ENCODE results near the gene CST1. TPM values are rescaled to one million over a fixed set of nuclear protein-coding genes. Genes with fewer than 3 reads are reported as not detected.

CST1 gene
- total RNA-seq, 1 donor from 2014 or later = 1.6 TPM

- H3K27ac Mint-ChIP-seq = no peak overlapping the region
- TF ChIP-seq CTCF (IDR thresholded peaks at IDR 0.05; ENCODE audit: unreplicated experiment) = no peak
These were observed 44.8 kb downstream of the CST1 start for GRCh38 chr20:23705895-23706294.

GRCh38 chr20:23702021-23702420 is 48.7 kb downstream of the CST1 start:
- Mint-ChIP-seq H3K4me1 (ENCODE audit: low read depth) (peaks cover 1% of the 10 kb centered on the region), H3K4me3 (ENCODE audit: low read depth) (no peak overlapping the region), H3K27ac (no peak overlapping the region), H3K27me3 (peaks cover 51% of the 10 kb centered on the region), H3K9me3 (ENCODE audit: low read depth) (no peaks in the 10 kb centered on the region), H3K36me3 (ENCODE audit: insufficient read depth) (no peaks in the 10 kb centered on the region)
- no peak for TF ChIP-seq CTCF (IDR thresholded peaks at IDR 0.05; ENCODE audit: unreplicated experiment)
- no peak for DNase-seq (ENCODE audit: low spot score, unreplicated experiment)

More at GRCh38 chr20:23705895-23706294, 44.8 kb downstream of the CST1 start:
- Mint-ChIP-seq H3K36me3 (ENCODE audit: insufficient read depth) (no peaks in the 10 kb centered on the region), H3K27me3 (peaks cover 36% of the 10 kb centered on the region), H3K9me3 (ENCODE audit: low read depth) (no peaks in the 10 kb centered on the region), H3K4me1 (ENCODE audit: low read depth) (peaks cover 1% of the 10 kb centered on the region), H3K4me3 (ENCODE audit: low read depth) (no peak overlapping the region)
- DNase-seq (ENCODE audit: low spot score, unreplicated experiment) = no peak

GRCh38 chr20:23700931-23701330 is 49.8 kb downstream of the CST1 start:
- Mint-ChIP-seq H3K27ac (no peak overlapping the region), H3K36me3 (ENCODE audit: insufficient read depth) (no peaks in the 10 kb centered on the region), H3K27me3 (peaks cover 58% of the 10 kb centered on the region), H3K9me3 (ENCODE audit: low read depth) (no peaks in the 10 kb centered on the region), H3K4me1 (ENCODE audit: low read depth) (peaks cover 3% of the 10 kb centered on the region), H3K4me3 (ENCODE audit: low read depth) (no peak overlapping the region)
- TF ChIP-seq CTCF (IDR thresholded peaks at IDR 0.05; ENCODE audit: unreplicated experiment) = no peak
- no peak for DNase-seq (ENCODE audit: low spot score, unreplicated experiment)

- H3K4me1 Mint-ChIP-seq (ENCODE audit: low read depth) = peaks cover 30% of the 10 kb centered on the region
- no peaks in the 10 kb centered on the region for H3K9me3 Mint-ChIP-seq (ENCODE audit: low read depth)
- no peak overlapping the region for H3K4me3 Mint-ChIP-seq (ENCODE audit: low read depth)
- no peak for TF ChIP-seq CTCF (IDR thresholded peaks at IDR 0.05; ENCODE audit: unreplicated experiment)
- no peaks in the 10 kb centered on the region for H3K36me3 Mint-ChIP-seq (ENCODE audit: insufficient read depth)
- H3K27me3 Mint-ChIP-seq = peaks cover 59% of the 10 kb centered on the region
- no peak overlapping the region for H3K27ac Mint-ChIP-seq
- DNase-seq (ENCODE audit: low spot score, unreplicated experiment) = no peak
These were observed 52.8 kb downstream of the CST1 start for GRCh38 chr20:23697947-23698346.

Other genes starting within 250 kb of the CST1 start
- not detected in 2 replicates for gene CST9L, start 182.5 kb downstream of the CST1 start, total RNA-seq
- not detected in 2 replicates for gene CST9, start 145.0 kb downstream of the CST1 start, total RNA-seq
- 247 and 257 TPM in 2 replicates for gene CST3, start 113.0 kb downstream of the CST1 start, total RNA-seq
- gene CST4, start 61.9 kb downstream of the CST1 start, total RNA-seq = not detected in 2 replicates
- not detected in 2 replicates for gene CST2, start 75.8 kb upstream of the CST1 start, total RNA-seq
- gene CST5, start 128.8 kb upstream of the CST1 start, total RNA-seq = not detected in 2 replicates
- gene GGTLC1, start 237.8 kb upstream of the CST1 start, total RNA-seq = not detected in 2 replicates

Measured in progenitor cell of endocrine pancreas (in vitro differentiated cells).